Esophagus squamous epithelium (tissue), 5 donors: ENCODE data around the gene SYF2. TPM values are rescaled to one million over a fixed set of nuclear protein-coding genes. Genes with fewer than 3 reads are reported as not detected.

Experiments
- DNase-seq: peaks from one replicate; lab custom pipeline; 2025; lab: John Stamatoyannopoulos, UW
- H3K27ac ChIP-seq, 4 donors: fragments of 200-600 bp; sonication (generic); one replicate each; pipeline ENCODE4 v1.5.1; 2016 to 2019; ENCODE audit warnings: mild to moderate bottlenecking in 1 of 4
- H3K27me3 ChIP-seq, 4 donors: fragments of 200-600 bp; sonication (generic); 1 replicate in 3 of 4; 2 replicates in 1 of 4; pipeline versions ENCODE4 v1.5.1 to v1.6.0; 2017 to 2021; ENCODE audit warnings: antibody characterized with exemption in 1 of 4
- H3K36me3 ChIP-seq, 3 donors: fragments of 200-600 bp; sonication (generic); one replicate each; pipeline ENCODE4 v1.5.1; 2016 to 2019
- H3K4me1 ChIP-seq, 3 donors: fragments of 200-600 bp; sonication (generic); one replicate each; pipeline ENCODE4 v1.5.1; 2017 to 2019
- H3K4me3 ChIP-seq, 4 donors: fragments of 200-600 bp; sonication (generic); 1 replicate in 3 of 4; 2 replicates in 1 of 4; pipeline ENCODE4 v1.5.1; 2016 to 2019; ENCODE audit warnings: mild to moderate bottlenecking in 2 of 4, moderate library complexity in 1 of 4
- H3K9me3 ChIP-seq, 3 donors: fragments of 200-600 bp; sonication (generic); one replicate each; pipeline ENCODE4 v1.5.1; 2016 to 2019
- CTCF ChIP-seq, 6 experiments: fragments of 450-650 bp in 4 of 6; fragments of 200-600 bp in 2 of 6; sonication (generic) in 2 of 6; IDR thresholded peaks; one replicate each; pipeline ENCODE4 v1.5.1; 2016 to 2019; ENCODE audit warnings: antibody characterized with exemption in 6 of 6, mild to moderate bottlenecking in 4 of 6, moderate library complexity in 4 of 6
- POLR2A ChIP-seq, 4 donors: fragments of 450-650 bp; IDR thresholded peaks; one replicate each; pipeline ENCODE4 v1.6.1; 2017; ENCODE audit warnings: antibody characterized with exemption in 4 of 4, mild to moderate bottlenecking in 4 of 4, moderate library complexity in 3 of 4
- WGBS, 2 donors: methylation state at CpG; one replicate each; pipeline ENCODE4 v1.1.5; 2018; 5-methylcytosine and 5-hydroxymethylcytosine counted together
- intact Hi-C: fragments of 100-400 bp; cut with DNase I; formaldehyde crosslinking; loops from one replicate; pipeline ENCODE4 v1.15.0; 2022
- total RNA-seq, 4 donors: library from RNA; depleted of rRNA; stranded (reverse); fragments of >200 nt; gene quantifications; one replicate each; pipeline ENCODE4 v1.1.0, GENCODE V29; 2016
- donor health status: DM: yes; HTN: yes; CAD: no.

SYF2 gene
- total RNA-seq, 4 donors from 2014 or later = 14.5 to 53.2 (median 37.1) TPM

DNA sequence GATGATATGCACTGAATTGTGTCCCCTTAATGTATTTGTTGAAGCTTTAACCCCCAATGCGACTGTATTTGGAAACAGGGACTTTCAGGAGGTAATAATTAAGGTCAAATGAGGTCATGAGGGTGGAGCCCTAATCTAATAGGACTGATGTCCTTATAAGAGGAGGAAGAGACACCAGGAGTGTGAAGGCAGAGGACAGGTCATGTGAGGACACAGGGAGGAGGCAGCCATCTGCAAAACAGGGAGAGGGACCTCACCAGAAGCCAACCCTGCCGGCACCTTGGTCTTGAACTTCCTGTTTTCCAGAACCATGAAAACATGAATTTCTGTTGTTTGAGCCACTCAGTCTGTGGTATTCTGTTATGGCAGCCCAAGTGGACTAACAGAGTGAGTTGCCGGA is 15.3 kb downstream of the SYF2 start:
- Histone ChIP-seq H3K27me3 (no peaks in the 10 kb centered on the region), H3K4me3 (no peak overlapping the region), H3K9me3 (no peaks in the 10 kb centered on the region), H3K4me1 (no peaks in the 10 kb centered on the region), H3K27ac (no peak overlapping the region), H3K36me3 (peaks cover 0 to 31% (median 1%) of the 10 kb centered on the region in 3 donors)
- no peak for DNase-seq
- WGBS, 2 donors = 78 to 88% methylated on average over 3 of the region's 3 CpGs
- intact Hi-C loops = no loop called here
- no peak for TF ChIP-seq CTCF (IDR thresholded peaks at IDR 0.05)
- TF ChIP-seq POLR2A (IDR thresholded peaks at IDR 0.05) = no peak

DNA sequence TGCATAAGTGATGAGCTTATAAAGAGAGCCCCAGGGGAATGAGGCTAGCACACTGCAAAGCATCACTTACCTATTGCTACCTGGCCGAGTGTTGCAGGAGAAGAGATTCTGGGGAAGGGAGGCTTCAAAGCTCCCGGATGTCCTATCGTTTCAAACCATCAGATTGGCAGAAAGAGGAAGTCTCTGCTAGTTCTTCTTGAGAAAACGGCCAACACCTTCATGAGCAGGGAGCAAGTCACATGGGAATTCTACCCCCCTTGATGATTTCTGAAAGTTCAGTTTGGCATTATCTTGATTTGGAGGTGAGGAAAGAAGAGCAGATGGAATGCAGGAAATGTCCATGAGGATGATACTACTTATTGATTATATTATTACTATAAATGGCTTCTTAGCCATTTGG is 16.2 kb downstream of the SYF2 start:
- Histone ChIP-seq H3K27me3 (peaks cover 0 to 3% (median 0%) of the 10 kb centered on the region in 4 donors), H3K4me1 (no peaks in the 10 kb centered on the region), H3K36me3 (peaks cover 0 to 22% (median 0%) of the 10 kb centered on the region in 3 donors), H3K9me3 (no peaks in the 10 kb centered on the region), H3K27ac (no peak overlapping the region), H3K4me3 (no peak overlapping the region)
- 60 to 80% methylated on average over 4 of the region's 4 CpGs for WGBS, 2 donors
- DNase-seq = no peak
- intact Hi-C loops = no loop called here
- no peak for TF ChIP-seq POLR2A (IDR thresholded peaks at IDR 0.05)
- no peak for TF ChIP-seq CTCF (IDR thresholded peaks at IDR 0.05)

GRCh38 chr1:25212725-25213124 is 19.6 kb downstream of the SYF2 start:
- DNase-seq = no peak
- TF ChIP-seq CTCF (IDR thresholded peaks at IDR 0.05) = no peak
- TF ChIP-seq POLR2A (IDR thresholded peaks at IDR 0.05) = no peak

GRCh38 chr1:25210728-25211127 is 21.6 kb downstream of the SYF2 start:
- Histone ChIP-seq H3K9me3 (no peaks in the 10 kb centered on the region), H3K4me1 (no peaks in the 10 kb centered on the region), H3K4me3 (no peak overlapping the region), H3K27ac (no peak overlapping the region), H3K27me3 (peaks cover 0 to 27% (median 0%) of the 10 kb centered on the region in 4 donors), H3K36me3 (no peaks in the 10 kb centered on the region)
- intact Hi-C loops = no loop called here
- no peak for DNase-seq
- 22 to 39% methylated on average over 3 of the region's 3 CpGs for WGBS, 2 donors
- no peak for TF ChIP-seq CTCF (IDR thresholded peaks at IDR 0.05)
- TF ChIP-seq POLR2A (IDR thresholded peaks at IDR 0.05) = no peak

More at GRCh38 chr1:25212725-25213124, 19.6 kb downstream of the SYF2 start:
- Histone ChIP-seq H3K9me3 (no peaks in the 10 kb centered on the region), H3K27ac (no peak overlapping the region), H3K4me1 (no peaks in the 10 kb centered on the region), H3K4me3 (no peak overlapping the region), H3K27me3 (peaks cover 0 to 25% (median 0%) of the 10 kb centered on the region in 4 donors), H3K36me3 (no peaks in the 10 kb centered on the region)
- intact Hi-C loops = no loop called here
- 48 to 68% methylated on average over 5 of the region's 5 CpGs for WGBS, 2 donors

GRCh38 chr1:25209516-25209915 is 22.8 kb downstream of the SYF2 start:
- Histone ChIP-seq H3K27me3 (peaks cover 0 to 36% (median 0%) of the 10 kb centered on the region in 4 donors), H3K27ac (no peak overlapping the region), H3K4me1 (no peaks in the 10 kb centered on the region), H3K4me3 (no peak overlapping the region), H3K9me3 (no peaks in the 10 kb centered on the region), H3K36me3 (no peaks in the 10 kb centered on the region)
- TF ChIP-seq CTCF (IDR thresholded peaks at IDR 0.05) (no peak), POLR2A (IDR thresholded peaks at IDR 0.05) (no peak)
- WGBS, 2 donors = 86 to 96% methylated on average over 4 of the region's 4 CpGs
- intact Hi-C loops = no loop called here
- DNase-seq = no peak
